Measurements from ENCODE around the gene NAB2. TPM values are rescaled to one million over a fixed set of nuclear protein-coding genes. Genes with fewer than 3 reads are reported as not detected.

NAB2 gene
- total and polyA plus RNA-seq, 9 of the 15 experiments (the other 6 are each of a cell fraction or from before 2014, with no cell fraction given) = 0.45 to 40.9 (median 20.4) TPM

- POLR2A ChIA-PET = interaction anchor here (1.1 to 3.6 kb wide), 7 partner anchors 10 to 341 kb away, joined by 3 to 44 read pairs (median 6); partner anchors contain the start of genes NAB2 and STAT6
- H3K4me2 ChIP-seq (ENCODE audit: insufficient read depth, low read length) = peak overlapping the region; percentile 62; the same call in 1 of the 2 replicates
- in situ Hi-C loops (cut with MboI) (no loop called here), intact Hi-C loops (cut with micrococcal nuclease) (loop anchor here (5.0 to 10.0 kb wide), 2 partner anchors 162 to 445 kb away; partner anchors contain the start of gene BAZ2A)
- H3K9me1 ChIP-seq (ENCODE audit: control insufficient read depth, insufficient read depth, low read length) = no peaks in the 10 kb centered on the region
- no peak for ATAC-seq
- no peak for TF ChIP-seq MTF1 (CRISPR knock-in tag; IDR thresholded peaks at IDR 0.05; ENCODE audit: borderline replicate concordance)
- TF ChIP-seq ADNP (tag; IDR thresholded peaks at IDR 0.05) = peak; percentile 27; the same call in 1 of the 2 replicates
- TF ChIP-seq FOXA3 (CRISPR knock-in tag; conservative IDR thresholded peaks at IDR 0.05 in 1 of 2, IDR thresholded peaks at IDR 0.05 in 1 of 2) = peak in 1 of 2 experiments; percentile 27; a peak in 1 of 4 replicates
- TF ChIP-seq ZNF143 (CRISPR knock-in tag; IDR thresholded peaks at IDR 0.05) = 0 out of 2 replicates have a peak, but pooled peaks have one; percentile 12
- TF ChIP-seq TEAD4 (IDR thresholded peaks at IDR 0.05; ENCODE audit: low read length) = peak; percentile 11; the same call in 1 of the 2 replicates
- TF ChIP-seq TEAD4 (CRISPR knock-in tag; IDR thresholded peaks at IDR 0.05; ENCODE audit: borderline replicate concordance) = no peak
- no peak for TF ChIP-seq E2F3 (CRISPR knock-in tag; IDR thresholded peaks at IDR 0.05)
- H3K79me2 ChIP-seq (ENCODE audit: control insufficient read depth, insufficient read depth, low read length) = peaks cover 29% of the 10 kb centered on the region
- no peaks in the 10 kb centered on the region for H4K20me1 ChIP-seq (replicated peaks; ENCODE audit: control insufficient read depth, insufficient read depth, low read length)
- no peaks in the 10 kb centered on the region for H3K27me3 ChIP-seq (ENCODE audit: control insufficient read depth in 2 of 2, insufficient read depth in 2 of 2, low read length in 2 of 2)
- peak in 1 of 4 experiments; percentile 18 for DNase-seq (ENCODE audit: extremely low read depth in 1 of 4, low spot score in 3 of 4)
- peak overlapping the region; percentile 91 for H3K27ac ChIP-seq (ENCODE audit: extremely low read depth, low read depth, low read length)
- FAIRE-seq = no peak
- H3K4me3 ChIP-seq = no peak overlapping the region
- H3K9me3 ChIP-seq (replicated peaks; ENCODE audit: control insufficient read depth, insufficient read depth, low read depth, low read length) = no peaks in the 10 kb centered on the region
- WGBS (ENCODE audit: insufficient coverage, low coverage, missing lambda C conversion rate) = 11% methylated on average over 1 of the region's 1 CpG
- H3K4me1 ChIP-seq (replicated peaks in 1 of 2; ENCODE audit: control insufficient read depth in 2 of 2, insufficient read depth in 2 of 2, low read length in 2 of 2) = peaks cover 11 to 13% of the 10 kb centered on the region in 2 experiments; a peak in 4 of 5 replicates
- CTCF ChIA-PET (ENCODE audit: low intra/inter-chr PET ratio) = interaction anchor here (0.7 kb wide), 1 partner anchor 49 kb away, joined by 3 read pairs; no protein-coding TSS in a partner anchor
- peak overlapping the region; percentile 78 for H2AFZ ChIP-seq (ENCODE audit: low read depth, low read length)
- BruUV-seq (replicated peaks) = no TSS peak
- H3K36me3 ChIP-seq (ENCODE audit: control insufficient read depth, insufficient read depth, low read length) = peaks cover 9% of the 10 kb centered on the region; the same call in 1 of the 3 replicates
- peak overlapping the region in 1 of 2 experiments; percentile 72; a peak in 2 of 4 replicates for H3K9ac ChIP-seq (ENCODE audit: insufficient read depth in 1 of 2, low read depth in 2 of 2, low read length in 2 of 2)
Measured at GRCh38 chr12:57079821-57080220, 9.1 kb upstream of the NAB2 start.

All from K562 (cell line).